Stimulated activated CD4-positive, alpha-beta T cell treated with anti-CD3 and anti-CD28 coated beads, Interleukin-2, amount 100 ng/mL, for 24 hours (primary cell): ENCODE results near the gene RHOBTB3.
"Not testable (repeated sequence)": the region's sequence is repeated elsewhere in the genome, so short reads cannot be mapped to it uniquely, and the experiment has no call there.

Source experiments
- DNase-seq, 2 donors: peaks; one replicate each; pipeline ENCODE4 v3.0.0-alpha.2; 2020

RHOBTB3 gene

GRCh38 chr5:95804736-95805539 is 73.8 kb downstream of the RHOBTB3 start:
- DNase-seq, result no peak

GRCh38 chr5:95806687-95807086 is 75.6 kb downstream of the RHOBTB3 start:
- no peak for DNase-seq

- no peak for DNase-seq
These were observed 77.0 kb downstream of the RHOBTB3 start for GRCh38 chr5:95808013-95808685.

- peak; percentile 66 to 72 for DNase-seq
These were observed 77.7 kb downstream of the RHOBTB3 start for GRCh38 chr5:95808686-95809413.

- no peak for DNase-seq
These were observed 78.4 kb downstream of the RHOBTB3 start for GRCh38 chr5:95809414-95809960.

- no peak for DNase-seq
These were observed 79.4 kb downstream of the RHOBTB3 start for GRCh38 chr5:95810305-95811125.

- not testable (repeated sequence) for DNase-seq
These were observed 79.9 kb downstream of the RHOBTB3 start for GRCh38 chr5:95811126-95811423.

GRCh38 chr5:95811461-95812073 is 80.4 kb downstream of the RHOBTB3 start:
- not testable (repeated sequence) for DNase-seq

- DNase-seq, result peak in 1 of 2 donors; percentile 44
These were observed 80.9 kb downstream of the RHOBTB3 start for GRCh38 chr5:95812074-95812471.

GRCh38 chr5:95813035-95813434 is 81.9 kb downstream of the RHOBTB3 start:
- DNase-seq, result not testable (repeated sequence)

GRCh38 chr5:95815155-95815729 is 84.1 kb downstream of the RHOBTB3 start:
- DNase-seq, result no peak

- DNase-seq, result no peak
These were observed 85.2 kb downstream of the RHOBTB3 start for GRCh38 chr5:95816341-95816740.

- DNase-seq, result no peak
These were observed 85.6 kb downstream of the RHOBTB3 start for GRCh38 chr5:95816776-95817175.

- DNase-seq, result peak; percentile 42 to 48
These were observed 86.3 kb downstream of the RHOBTB3 start for GRCh38 chr5:95817430-95817829.

- DNase-seq, result peak; percentile 32 to 44
These were observed 87.3 kb downstream of the RHOBTB3 start for GRCh38 chr5:95818181-95819147.

GRCh38 chr5:95821110-95822021 is 90.2 kb downstream of the RHOBTB3 start:
- DNase-seq, result no peak

- peak; percentile 33 to 36 for DNase-seq
These were observed 91.0 kb downstream of the RHOBTB3 start for GRCh38 chr5:95822043-95822541.

- peak; percentile 60 to 62 for DNase-seq
These were observed 91.5 kb downstream of the RHOBTB3 start, which contains the start of gene GLRX for GRCh38 chr5:95822542-95823181. Gene GLRX (minus strand): TSS chr5:95822726. CDS start chr5:95822662, 64 bp downstream.
